Testis (tissue), 3 donors: Measurements from ENCODE around the gene TEX26. TPM values are rescaled to one million over a fixed set of nuclear protein-coding genes. Genes with fewer than 3 reads are reported as not detected.

Experiments
- DNase-seq: peaks from one replicate; pipeline ENCODE4 v3.0.0-alpha.2; 2019
- H3K27ac ChIP-seq, 2 donors: fragments of 200-600 bp; sonication (generic); one replicate each; pipeline ENCODE4 v1.5.1; 2019
- H3K27me3 ChIP-seq: fragments of 200-600 bp; sonication (generic); one replicate; pipeline ENCODE4 v1.5.1; 2019
- H3K36me3 ChIP-seq: fragments of 200-600 bp; sonication (generic); one replicate; pipeline ENCODE4 v1.5.1; 2017; ENCODE audit warnings: low read depth; ENCODE audit errors: missing control alignments
- H3K4me1 ChIP-seq: fragments of 200-600 bp; sonication (generic); one replicate; pipeline ENCODE4 v1.5.1; 2019
- H3K4me3 ChIP-seq, 2 donors: fragments of 200-600 bp; sonication (generic); one replicate each; pipeline ENCODE4 v1.5.1; 2017 to 2019
- H3K9me3 ChIP-seq: fragments of 200-600 bp; sonication (generic); one replicate; pipeline ENCODE4 v1.5.1; 2017
- CTCF ChIP-seq, 3 experiments: fragments of 450-650 bp in 2 of 3; fragments of 200-600 bp in 1 of 3; sonication (generic) in 1 of 3; IDR thresholded peaks; one replicate each; pipeline ENCODE4 v1.5.1; 2016 to 2019; ENCODE audit warnings: antibody characterized with exemption in 3 of 3, mild to moderate bottlenecking in 2 of 3, moderate library complexity in 1 of 3
- POLR2A ChIP-seq: fragments of 450-650 bp; IDR thresholded peaks from one replicate; pipeline ENCODE4 v1.6.1; 2017; ENCODE audit warnings: antibody characterized with exemption, mild to moderate bottlenecking, moderate library complexity
- WGBS, 2 donors: methylation state at CpG; one replicate each; pipeline ENCODE4 v1.1.5; 2018; 5-methylcytosine and 5-hydroxymethylcytosine counted together
- intact Hi-C: fragments of 100-400 bp; cut with DNase I; formaldehyde crosslinking; loops from one replicate; pipeline ENCODE4 v1.15.1; 2023; ENCODE audit warnings: low total_unique reads
- polyA plus RNA-seq: library from polyadenylated mRNA; stranded (reverse); fragments of 350-450 nt; fragmentation: Illumina TruSeq; extraction: RNeasy Lipid Tissue Mini Kit (QIAGEN cat#74804); gene quantifications from one replicate; pipeline ENCODE4 v1.2.3, GENCODE V29; 2014; ENCODE audit warnings: low read depth, low replicate concordance; ENCODE audit not compliant: insufficient read depth
- total RNA-seq, 2 donors: library from RNA; depleted of rRNA; stranded (reverse); fragments of >200 nt; gene quantifications; one replicate each; pipeline ENCODE4 v1.2.3, GENCODE V29; 2016

Gene TEX26
- total and polyA plus RNA-seq, 3 donors from 2014 or later, result 5.5 to 40.7 (median 21.4) TPM

DNA sequence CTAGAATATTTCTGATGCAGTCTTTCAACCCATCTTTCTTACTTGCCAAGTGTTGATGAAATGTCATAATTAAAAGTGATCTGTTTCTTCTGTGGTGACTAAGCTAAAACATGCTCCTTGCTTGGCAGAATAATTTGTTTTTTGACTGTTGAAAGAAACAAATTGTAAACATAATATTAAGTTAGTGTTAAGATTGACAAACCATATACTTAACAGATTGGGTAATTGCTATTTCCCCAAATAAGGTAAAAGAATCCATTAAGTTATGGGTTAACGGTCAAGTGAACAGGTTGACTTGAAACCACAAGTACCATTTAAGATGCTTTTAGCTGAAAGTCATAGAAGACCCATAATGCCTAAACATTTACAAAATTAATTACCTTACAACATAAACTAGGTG is 62.9 kb downstream of the TEX26 start:
- WGBS, 2 donors, result 91 to 96% methylated on average over 1 of the region's 1 CpG
- no peak overlapping the region for H3K4me3 ChIP-seq
- H3K4me1 ChIP-seq, result peaks cover 3% of the 10 kb centered on the region
- intact Hi-C loops, result no loop called here
- H3K27me3 ChIP-seq, result no peaks in the 10 kb centered on the region
- no peak for DNase-seq
- H3K27ac ChIP-seq, result no peak overlapping the region
- no peaks in the 10 kb centered on the region for H3K9me3 ChIP-seq
- TF ChIP-seq POLR2A (no peak), CTCF (IDR thresholded peaks at IDR 0.05) (no peak)
- no peaks in the 10 kb centered on the region for H3K36me3 ChIP-seq

DNA sequence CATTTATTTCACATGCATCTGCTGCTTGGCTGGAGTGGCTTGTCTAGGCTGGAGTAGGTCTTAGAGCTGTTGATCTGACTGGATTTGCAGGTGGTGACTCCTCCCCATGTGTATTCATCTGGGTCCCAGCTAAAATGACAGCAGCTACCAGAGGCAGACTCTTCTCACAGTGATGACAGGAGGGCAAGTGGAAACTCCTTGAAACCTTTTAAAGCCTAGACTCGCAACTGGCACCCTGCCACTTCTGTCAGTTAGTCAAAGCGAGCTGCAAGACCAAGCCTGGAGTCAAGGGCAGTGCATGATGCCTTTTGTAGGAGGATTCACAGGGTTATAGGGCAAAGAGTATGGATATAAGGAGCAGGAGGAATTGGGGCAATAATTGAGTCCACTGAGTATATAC is 65.2 kb downstream of the TEX26 start:
- no peaks in the 10 kb centered on the region for H3K27me3 ChIP-seq
- intact Hi-C loops, result no loop called here
- no peaks in the 10 kb centered on the region for H3K9me3 ChIP-seq
- H3K27ac ChIP-seq, result no peak overlapping the region
- H3K4me3 ChIP-seq, result no peak overlapping the region
- H3K4me1 ChIP-seq, result peaks cover 9% of the 10 kb centered on the region
- DNase-seq, result no peak
- TF ChIP-seq CTCF (IDR thresholded peaks at IDR 0.05), result no peak
- no peak for TF ChIP-seq POLR2A
- no peaks in the 10 kb centered on the region for H3K36me3 ChIP-seq
- WGBS, 2 donors, result 55 to 60% methylated on average over 2 of the region's 2 CpGs

GRCh38 chr13:30998136-30999088 is 66.0 kb downstream of the TEX26 start:
- H3K27me3 ChIP-seq, result no peaks in the 10 kb centered on the region
- DNase-seq, result peak; percentile 23
- no peak overlapping the region for H3K4me3 ChIP-seq
- no peak overlapping the region for H3K27ac ChIP-seq
- intact Hi-C loops, result no loop called here
- peaks cover 9% of the 10 kb centered on the region for H3K4me1 ChIP-seq
- no peaks in the 10 kb centered on the region for H3K9me3 ChIP-seq
- no peaks in the 10 kb centered on the region for H3K36me3 ChIP-seq
- TF ChIP-seq POLR2A (no peak), CTCF (IDR thresholded peaks at IDR 0.05) (no peak)
- 42 to 56% methylated on average over 8 of the region's 8 CpGs for WGBS, 2 donors

DNA sequence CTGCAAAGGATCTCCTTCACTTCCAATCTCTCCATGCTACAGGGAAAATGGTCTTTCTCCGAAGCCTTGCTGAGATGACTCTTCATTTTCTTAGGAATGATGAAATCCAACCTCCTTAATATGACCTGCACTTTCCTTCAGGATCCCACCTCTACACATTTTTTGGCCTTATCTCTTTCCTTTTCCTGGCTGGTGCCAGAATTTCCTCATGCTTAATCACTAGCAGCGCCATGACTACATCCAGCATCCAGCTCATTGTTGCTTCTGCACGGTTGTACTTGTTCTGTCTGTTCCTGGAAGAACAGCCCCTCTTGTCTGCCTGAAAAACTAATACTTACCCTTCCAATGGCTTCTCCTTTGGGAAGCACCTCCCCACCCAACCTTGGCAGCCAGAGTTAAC is 68.4 kb downstream of the TEX26 start:
- DNase-seq, result no peak
- Histone ChIP-seq H3K27me3 (no peaks in the 10 kb centered on the region), H3K4me3 (no peak overlapping the region), H3K9me3 (no peaks in the 10 kb centered on the region), H3K36me3 (no peaks in the 10 kb centered on the region), H3K27ac (no peak overlapping the region), H3K4me1 (peaks cover 9% of the 10 kb centered on the region)
- WGBS, 2 donors, result 67 to 69% methylated on average over 3 of the region's 3 CpGs
- intact Hi-C loops, result no loop called here
- no peak for TF ChIP-seq CTCF (IDR thresholded peaks at IDR 0.05)
- no peak for TF ChIP-seq POLR2A
